ENCODE results near the gene POU2AF2. TPM values are rescaled to one million over a fixed set of nuclear protein-coding genes. Genes with fewer than 3 reads are reported as not detected.
"Not testable (repeated sequence)": the region's sequence is repeated elsewhere in the genome, so short reads cannot be mapped to it uniquely, and the experiment has no call there.

POU2AF2 gene
- total RNA-seq, 3 donors from 2014 or later (not counting 1 experiment from before 2014, with no cell fraction given): not detected

DNA sequence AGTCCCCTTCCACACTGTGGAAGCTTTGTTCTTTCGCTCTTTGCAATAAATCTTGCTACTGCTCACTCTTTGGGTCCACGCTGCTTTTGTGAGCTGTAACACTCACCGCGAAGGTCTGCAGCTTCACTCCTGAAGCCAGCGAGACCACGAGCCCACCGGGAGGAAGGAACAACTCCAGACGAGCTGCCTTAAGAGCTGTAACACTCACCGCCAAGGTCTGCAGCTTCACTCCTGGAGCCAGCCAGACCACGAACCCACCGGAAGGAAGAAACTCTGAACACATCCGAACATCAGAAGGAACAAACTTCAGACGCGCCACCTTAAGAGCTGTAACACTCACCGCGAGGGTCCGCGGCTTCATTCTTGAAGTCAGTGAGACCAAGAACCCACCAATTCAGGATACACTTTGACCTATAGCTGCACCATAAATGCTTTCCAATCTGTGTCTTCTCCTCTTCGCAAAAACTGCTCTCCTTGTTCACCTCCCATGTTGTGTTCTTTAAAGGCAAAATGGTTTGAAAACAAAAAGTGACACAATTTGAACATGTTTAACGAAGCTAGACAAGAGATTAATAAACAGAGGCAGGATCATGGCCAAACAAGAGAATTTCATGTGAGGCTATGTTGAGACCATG, 22.6 kb upstream of the POU2AF2 start:
- Mint-ChIP-seq H3K27ac (peak overlapping the region in 1 of 2 donors; percentile 78), H3K4me3 (peak overlapping the region; percentile 73), H3K27me3 (ENCODE audit: low read depth in 2 of 2) (peaks cover 7 to 15% of the 10 kb centered on the region in 2 donors), H3K4me1 (peaks cover 12 to 13% of the 10 kb centered on the region in 2 donors)
- DNase-seq: peak in 1 of 2 donors; percentile 32
- H3K36me3 ChIP-seq (ENCODE audit: control insufficient read depth, insufficient read depth, low read length); H3K27ac ChIP-seq (ENCODE audit: low read length); H3K9me3 ChIP-seq (ENCODE audit: control insufficient read depth, insufficient read depth, low read length); H3K9me3 Mint-ChIP-seq; H3K4me1 ChIP-seq (ENCODE audit: control insufficient read depth, insufficient read depth, low read length); ATAC-seq; H3K36me3 Mint-ChIP-seq; H3K27me3 ChIP-seq (ENCODE audit: control insufficient read depth, insufficient read depth, low read length); intact Hi-C loops (cut with micrococcal nuclease): not testable (repeated sequence)
- peak overlapping the region; percentile 4 for H3K4me3 ChIP-seq (ENCODE audit: low read length)
- 5% methylated on average over 20 of the region's 20 CpGs for WGBS (ENCODE audit: insufficient coverage)

DNA sequence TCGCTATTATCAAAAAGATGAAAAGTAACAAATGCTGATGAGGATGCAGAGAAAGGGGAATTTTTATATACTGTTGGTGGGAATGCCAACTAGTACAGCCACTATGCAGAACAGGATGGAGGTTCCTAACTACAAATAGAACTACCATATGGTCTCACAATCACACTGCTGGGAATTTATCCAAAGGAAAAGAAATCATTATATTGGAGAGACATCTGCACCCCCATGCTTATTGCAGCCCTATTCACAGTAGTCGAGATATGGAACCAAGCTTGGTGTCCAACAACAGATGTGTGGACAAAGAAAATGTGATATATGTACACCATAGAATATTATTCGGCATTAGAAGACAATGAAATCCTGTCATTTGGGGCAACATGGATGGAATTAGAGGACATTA, 19.6 kb upstream of the POU2AF2 start:
- Histone ChIP-seq H3K36me3 (ENCODE audit: control insufficient read depth, insufficient read depth, low read length) (no peaks in the 10 kb centered on the region), H3K9me3 (ENCODE audit: control insufficient read depth, insufficient read depth, low read length) (no peaks in the 10 kb centered on the region), H3K27me3 (ENCODE audit: control insufficient read depth, insufficient read depth, low read length) (peaks cover 2% of the 10 kb centered on the region), H3K4me3 (ENCODE audit: low read length) (no peak overlapping the region), H3K4me1 (ENCODE audit: control insufficient read depth, insufficient read depth, low read length) (peaks cover 16% of the 10 kb centered on the region), H3K27ac (ENCODE audit: low read length) (no peak overlapping the region)
- TF ChIP-seq, protein P1, sequence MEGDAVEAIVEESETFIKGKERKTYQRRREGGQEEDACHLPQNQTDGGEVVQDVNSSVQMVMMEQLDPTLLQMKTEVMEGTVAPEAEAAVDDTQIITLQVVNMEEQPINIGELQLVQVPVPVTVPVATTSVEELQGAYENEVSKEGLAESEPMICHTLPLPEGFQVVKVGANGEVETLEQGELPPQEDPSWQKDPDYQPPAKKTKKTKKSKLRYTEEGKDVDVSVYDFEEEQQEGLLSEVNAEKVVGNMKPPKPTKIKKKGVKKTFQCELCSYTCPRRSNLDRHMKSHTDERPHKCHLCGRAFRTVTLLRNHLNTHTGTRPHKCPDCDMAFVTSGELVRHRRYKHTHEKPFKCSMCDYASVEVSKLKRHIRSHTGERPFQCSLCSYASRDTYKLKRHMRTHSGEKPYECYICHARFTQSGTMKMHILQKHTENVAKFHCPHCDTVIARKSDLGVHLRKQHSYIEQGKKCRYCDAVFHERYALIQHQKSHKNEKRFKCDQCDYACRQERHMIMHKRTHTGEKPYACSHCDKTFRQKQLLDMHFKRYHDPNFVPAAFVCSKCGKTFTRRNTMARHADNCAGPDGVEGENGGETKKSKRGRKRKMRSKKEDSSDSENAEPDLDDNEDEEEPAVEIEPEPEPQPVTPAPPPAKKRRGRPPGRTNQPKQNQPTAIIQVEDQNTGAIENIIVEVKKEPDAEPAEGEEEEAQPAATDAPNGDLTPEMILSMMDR (IDR thresholded peaks at IDR 0.05): no peak
- DNase-seq (no peak), ATAC-seq (no peak)
- H3K27ac Mint-ChIP-seq: peak overlapping the region in 1 of 2 donors; percentile 1
- H3K4me1 Mint-ChIP-seq: peaks cover 18 to 26% of the 10 kb centered on the region in 2 donors
- no peaks in the 10 kb centered on the region for H3K36me3 Mint-ChIP-seq
- WGBS (ENCODE audit: insufficient coverage): 94% methylated on average over 2 of the region's 3 CpGs
- H3K9me3 Mint-ChIP-seq: no peaks in the 10 kb centered on the region
- peaks cover 3 to 14% of the 10 kb centered on the region in 2 donors for H3K27me3 Mint-ChIP-seq (ENCODE audit: low read depth in 2 of 2)
- H3K4me3 Mint-ChIP-seq: no peak overlapping the region
- intact Hi-C loops (cut with micrococcal nuclease): no loop called here

- Histone ChIP-seq H3K9me3 (ENCODE audit: control insufficient read depth, insufficient read depth, low read length) (no peaks in the 10 kb centered on the region), H3K27me3 (ENCODE audit: control insufficient read depth, insufficient read depth, low read length) (no peaks in the 10 kb centered on the region), H3K27ac (ENCODE audit: low read length) (no peak overlapping the region), H3K4me1 (ENCODE audit: control insufficient read depth, insufficient read depth, low read length) (peaks cover 8% of the 10 kb centered on the region), H3K36me3 (ENCODE audit: control insufficient read depth, insufficient read depth, low read length) (no peaks in the 10 kb centered on the region), H3K4me3 (ENCODE audit: low read length) (no peak overlapping the region)
- intact Hi-C loops (cut with micrococcal nuclease): loop anchor here (1.0 to 5.0 kb wide), 2 partner anchors 792 to 1028 kb away; no protein-coding TSS in a partner anchor
- TF ChIP-seq, protein P1 (IDR thresholded peaks at IDR 0.05): no peak
- DNase-seq: peak in 1 of 2 donors; percentile 14
- Mint-ChIP-seq H3K27me3 (ENCODE audit: low read depth in 2 of 2) (peaks cover 11 to 13% of the 10 kb centered on the region in 2 donors), H3K36me3 (no peaks in the 10 kb centered on the region), H3K27ac (no peak overlapping the region), H3K4me3 (peak overlapping the region; percentile 21), H3K9me3 (no peaks in the 10 kb centered on the region), H3K4me1 (peaks cover 7 to 16% of the 10 kb centered on the region in 2 donors)
- WGBS (ENCODE audit: insufficient coverage): 16% methylated on average over 6 of the region's 6 CpGs
- no peak for ATAC-seq
Observed at GRCh38 chr11:111229604-111230003, 15.9 kb upstream of the POU2AF2 start.

- intact Hi-C loops (cut with micrococcal nuclease): loop anchor here (1.0 to 5.0 kb wide), 2 partner anchors 793 to 1029 kb away; no protein-coding TSS in a partner anchor
- no peaks in the 10 kb centered on the region for H3K36me3 ChIP-seq (ENCODE audit: control insufficient read depth, insufficient read depth, low read length)
- Mint-ChIP-seq H3K4me3 (no peak overlapping the region), H3K4me1 (peaks cover 7 to 16% of the 10 kb centered on the region in 2 donors), H3K36me3 (no peaks in the 10 kb centered on the region), H3K9me3 (no peaks in the 10 kb centered on the region), H3K27ac (peak overlapping the region in 1 of 2 donors; percentile 11), H3K27me3 (ENCODE audit: low read depth in 2 of 2) (peaks cover 11 to 13% of the 10 kb centered on the region in 2 donors)
- H3K27me3 ChIP-seq (ENCODE audit: control insufficient read depth, insufficient read depth, low read length): no peaks in the 10 kb centered on the region
- TF ChIP-seq, protein P1 (IDR thresholded peaks at IDR 0.05): no peak
- ATAC-seq: peak in 2 of 3 donors; percentile 35 to 44
- no peak overlapping the region for H3K27ac ChIP-seq (ENCODE audit: low read length)
- H3K9me3 ChIP-seq (ENCODE audit: control insufficient read depth, insufficient read depth, low read length): no peaks in the 10 kb centered on the region
- no peak overlapping the region for H3K4me3 ChIP-seq (ENCODE audit: low read length)
- WGBS (ENCODE audit: insufficient coverage): 47% methylated on average over 6 of the region's 6 CpGs
- no peak for DNase-seq
- peaks cover 8% of the 10 kb centered on the region for H3K4me1 ChIP-seq (ENCODE audit: control insufficient read depth, insufficient read depth, low read length)
Observed at GRCh38 chr11:111230122-111230465, 15.4 kb upstream of the POU2AF2 start.
